Stomach smooth muscle (tissue), 2 donors: Measurements from ENCODE around the gene FBRSL1.
"Not testable (repeated sequence)": the region's sequence is repeated elsewhere in the genome, so short reads cannot be mapped to it uniquely, and the experiment has no call there.

Experiments used
- H3K27ac ChIP-seq: one replicate; pipeline ENCODE4 v1.7.0; 2013; ENCODE audit warnings: mild to moderate bottlenecking, low read length, inconsistent platforms
- H3K27me3 ChIP-seq, 2 donors: one replicate each; pipeline ENCODE4 v1.7.0; 2013; ENCODE audit warnings: low read length in 2 of 2; ENCODE audit not compliant: insufficient read depth in 2 of 2, control insufficient read depth in 1 of 2
- H3K36me3 ChIP-seq, 2 donors: one replicate each; pipeline ENCODE4 v1.7.0; 2013; ENCODE audit warnings: low read length in 2 of 2; ENCODE audit not compliant: control insufficient read depth in 2 of 2, insufficient read depth in 2 of 2
- H3K4me1 ChIP-seq: one replicate; pipeline ENCODE4 v1.7.0; 2013; ENCODE audit warnings: low read length; ENCODE audit not compliant: control insufficient read depth, insufficient read depth
- H3K4me3 ChIP-seq, 2 donors: one replicate each; pipeline ENCODE4 v1.7.0; 2013; ENCODE audit warnings: low read length in 2 of 2
- H3K9ac ChIP-seq, 2 donors: one replicate each; pipeline ENCODE4 v1.7.0; 2013; ENCODE audit warnings: low read length in 2 of 2, mild to moderate bottlenecking in 1 of 2
- H3K9me3 ChIP-seq, 2 donors: one replicate each; pipeline ENCODE4 v1.7.0; 2013; ENCODE audit warnings: low read length in 2 of 2; ENCODE audit not compliant: control insufficient read depth in 2 of 2
- donor health status: healthy.
- donor health status: Pancreatic carcinoma.

The FBRSL1 gene

GRCh38 chr12:132474237-132474741 is 15.7 kb upstream of the FBRSL1 start:
- Histone ChIP-seq H3K27ac (no peak overlapping the region), H3K9ac (no peak overlapping the region), H3K4me1 (no peaks in the 10 kb centered on the region), H3K36me3 (no peaks in the 10 kb centered on the region), H3K4me3 (peak overlapping the region in 1 of 2 donors; percentile 22), H3K27me3 (peaks cover 1 to 4% of the 10 kb centered on the region in 2 donors), H3K9me3 (no peaks in the 10 kb centered on the region)

- H3K36me3 ChIP-seq, H3K27me3 ChIP-seq, H3K4me1 ChIP-seq, H3K9me3 ChIP-seq, H3K9ac ChIP-seq, H3K4me3 ChIP-seq, H3K27ac ChIP-seq: not testable (repeated sequence)
Measured at GRCh38 chr12:132474799-132475303, 15.1 kb upstream of the FBRSL1 start.

- no peaks in the 10 kb centered on the region for H3K36me3 ChIP-seq
- no peaks in the 10 kb centered on the region for H3K4me1 ChIP-seq
- no peaks in the 10 kb centered on the region for H3K27me3 ChIP-seq
- H3K9me3 ChIP-seq = no peaks in the 10 kb centered on the region
- H3K4me3 ChIP-seq = no peak overlapping the region
- no peak overlapping the region for H3K9ac ChIP-seq
- H3K27ac ChIP-seq = no peak overlapping the region
Measured at GRCh38 chr12:132475304-132476037, 14.5 kb upstream of the FBRSL1 start.

GRCh38 chr12:132476038-132476414 is 13.9 kb upstream of the FBRSL1 start:
- H3K4me3 ChIP-seq = no peak overlapping the region
- no peak overlapping the region for H3K9ac ChIP-seq
- H3K27me3 ChIP-seq = no peaks in the 10 kb centered on the region
- H3K36me3 ChIP-seq = no peaks in the 10 kb centered on the region
- no peaks in the 10 kb centered on the region for H3K9me3 ChIP-seq
- no peak overlapping the region for H3K27ac ChIP-seq
- H3K4me1 ChIP-seq = no peaks in the 10 kb centered on the region

- Histone ChIP-seq H3K4me1 (no peaks in the 10 kb centered on the region), H3K9ac (no peak overlapping the region), H3K27me3 (no peaks in the 10 kb centered on the region), H3K9me3 (no peaks in the 10 kb centered on the region), H3K27ac (no peak overlapping the region), H3K36me3 (no peaks in the 10 kb centered on the region), H3K4me3 (no peak overlapping the region)
Measured at GRCh38 chr12:132476421-132476820, 13.5 kb upstream of the FBRSL1 start.

- Histone ChIP-seq H3K9ac (no peak overlapping the region), H3K27me3 (peaks cover 3% of the 10 kb centered on the region in 2 donors), H3K36me3 (no peaks in the 10 kb centered on the region), H3K4me3 (no peak overlapping the region), H3K4me1 (no peaks in the 10 kb centered on the region), H3K27ac (no peak overlapping the region), H3K9me3 (no peaks in the 10 kb centered on the region)
Measured at GRCh38 chr12:132477017-132477702, 12.8 kb upstream of the FBRSL1 start.

- Histone ChIP-seq H3K4me3 (no peak overlapping the region), H3K9ac (no peak overlapping the region), H3K9me3 (no peaks in the 10 kb centered on the region), H3K27me3 (peaks cover 3 to 9% of the 10 kb centered on the region in 2 donors), H3K36me3 (no peaks in the 10 kb centered on the region), H3K27ac (no peak overlapping the region), H3K4me1 (no peaks in the 10 kb centered on the region)
Measured at GRCh38 chr12:132477703-132478432, 12.1 kb upstream of the FBRSL1 start.

GRCh38 chr12:132478433-132478803 is 11.5 kb upstream of the FBRSL1 start:
- Histone ChIP-seq H3K4me3 (no peak overlapping the region), H3K27ac (no peak overlapping the region), H3K36me3 (no peaks in the 10 kb centered on the region), H3K9ac (no peak overlapping the region), H3K9me3 (no peaks in the 10 kb centered on the region), H3K27me3 (peaks cover 3 to 10% of the 10 kb centered on the region in 2 donors), H3K4me1 (no peaks in the 10 kb centered on the region)

- Histone ChIP-seq H3K4me3 (no peak overlapping the region), H3K27ac (no peak overlapping the region), H3K9ac (no peak overlapping the region), H3K36me3 (no peaks in the 10 kb centered on the region), H3K4me1 (no peaks in the 10 kb centered on the region), H3K9me3 (no peaks in the 10 kb centered on the region), H3K27me3 (peaks cover 3 to 10% of the 10 kb centered on the region in 2 donors)
Measured at GRCh38 chr12:132478845-132479244, 11.1 kb upstream of the FBRSL1 start.

GRCh38 chr12:132479291-132479690 is 10.7 kb upstream of the FBRSL1 start:
- H3K9ac ChIP-seq = no peak overlapping the region
- H3K9me3 ChIP-seq = no peaks in the 10 kb centered on the region
- H3K27me3 ChIP-seq = peaks cover 3 to 10% of the 10 kb centered on the region in 2 donors
- H3K36me3 ChIP-seq = no peaks in the 10 kb centered on the region
- H3K4me3 ChIP-seq = no peak overlapping the region
- H3K27ac ChIP-seq = no peak overlapping the region
- H3K4me1 ChIP-seq = no peaks in the 10 kb centered on the region
